IMR-90 (cell line): Measurements from ENCODE around the gene CRACR2B. TPM values are rescaled to one million over a fixed set of nuclear protein-coding genes. Genes with fewer than 3 reads are reported as not detected.

Source experiments
- ATAC-seq: fragments of 200-7000 bp; cut with Tn5 transposase; 2 replicates; pipeline ENCODE4 v1.9.1; 2020; ENCODE audit warnings: low read depth, mild to moderate bottlenecking, moderate library complexity
- BruUV-seq: library from RNA; stranded (reverse); fragments of 400-500 nt; replicated peaks from 2 replicates; lab custom pipeline; 2021; lab: Mats Ljungman, UMichigan
- CTCF ChIA-PET: fragments of 300-600 bp; formaldehyde crosslinking; extraction: SDS; loops from one replicate; lab custom pipeline; 2021; ENCODE audit warnings: antibody characterized with exemption; lab: Yijun Ruan, JAX
- POLR2A ChIA-PET: fragments of 300-600 bp; sonication (Branson Sonifier 250); formaldehyde crosslinking; loops from one replicate; lab custom pipeline; 2022; ENCODE audit warnings: antibody characterized with exemption; ENCODE audit not compliant: unreplicated experiment; lab: Charles Lee
- DNase-seq: peaks from one replicate; pipeline ENCODE4 v3.0.0; 2013
- H2AFZ ChIP-seq: replicated peaks from 2 replicates; pipeline ENCODE3; 2013; ENCODE audit warnings: low read length, mild to moderate bottlenecking; ENCODE audit not compliant: poor library complexity
- H2AK5ac ChIP-seq: 2 replicates; pipeline ENCODE4 v1.6.1; 2013; ENCODE audit warnings: low read depth, low read length, inconsistent platforms
- H2AK9ac ChIP-seq: replicated peaks from 2 replicates; pipeline ENCODE3; 2013; ENCODE audit warnings: mild to moderate bottlenecking, low read depth, low read length, moderate library complexity; ENCODE audit not compliant: poor library complexity
- H2BK120ac ChIP-seq: 2 replicates; pipeline ENCODE4 v1.6.1; 2013; ENCODE audit warnings: low read depth, low read length, inconsistent platforms
- H2BK15ac ChIP-seq: 3 replicates; pipeline ENCODE4 v1.6.1; 2013; ENCODE audit warnings: low read depth, low read length, inconsistent platforms
- H2BK20ac ChIP-seq: 2 replicates; pipeline ENCODE4 v1.6.1; 2013; ENCODE audit warnings: low read depth, mild to moderate bottlenecking, inconsistent platforms, low read length, moderate library complexity
- H2BK5ac ChIP-seq: 2 replicates; pipeline ENCODE4 v1.6.1; 2013; ENCODE audit warnings: mild to moderate bottlenecking, low read depth, low read length, inconsistent platforms; ENCODE audit not compliant: poor library complexity, severe bottlenecking
- H3K14ac ChIP-seq: replicated peaks from 2 replicates; pipeline ENCODE4 v1.6.1; 2013; ENCODE audit warnings: low read depth, low read length, inconsistent platforms
- H3K18ac ChIP-seq: 2 replicates; pipeline ENCODE4 v1.6.1; 2013; ENCODE audit warnings: low read depth, low read length, control low read depth
- H3K23ac ChIP-seq: 2 replicates; pipeline ENCODE4 v1.6.1; 2013; ENCODE audit warnings: low read depth, low read length, inconsistent platforms
- H3K27ac ChIP-seq: 2 replicates; pipeline ENCODE4 v1.5.1; 2013; ENCODE audit warnings: mild to moderate bottlenecking, control low read depth, low read length; ENCODE audit not compliant: insufficient read depth
- H3K27me3 ChIP-seq: 2 replicates; pipeline ENCODE4 v1.6.1; 2013; ENCODE audit warnings: low read length; ENCODE audit not compliant: control insufficient read depth, insufficient read depth
- H3K36me3 ChIP-seq: 2 replicates; pipeline ENCODE4 v1.6.1; 2013; ENCODE audit warnings: low read length, mixed read lengths; ENCODE audit not compliant: control insufficient read depth, insufficient read depth
- H3K4ac ChIP-seq: 2 replicates; pipeline ENCODE4 v1.6.1; 2013; ENCODE audit warnings: low read depth, low read length, inconsistent platforms
- H3K4me1 ChIP-seq: 2 replicates; pipeline ENCODE4 v1.6.1; 2013; ENCODE audit warnings: low read length, mixed read lengths; ENCODE audit not compliant: control insufficient read depth, insufficient read depth
- H3K4me2 ChIP-seq: 2 replicates; pipeline ENCODE4 v1.6.1; 2013; ENCODE audit warnings: low read depth, mild to moderate bottlenecking, control low read depth, low read length, moderate library complexity
- H3K4me3 ChIP-seq: 2 replicates; pipeline ENCODE4 v1.5.1; 2013; ENCODE audit warnings: low read depth, mild to moderate bottlenecking, control low read depth, low read length, moderate library complexity; ENCODE audit not compliant: insufficient read depth
- H3K56ac ChIP-seq: 2 replicates; pipeline ENCODE4 v1.6.1; 2013; ENCODE audit warnings: low read length, inconsistent platforms; ENCODE audit not compliant: insufficient read depth; ENCODE audit errors: extremely low read depth
- H3K79me1 ChIP-seq, 2 experiments: 2 replicates each; pipeline ENCODE4 v1.6.1; 2013; ENCODE audit warnings: low read length in 2 of 2, inconsistent platforms in 1 of 2, low read depth in 1 of 2
- H3K9ac ChIP-seq: 2 replicates; pipeline ENCODE4 v1.6.1; 2013; ENCODE audit warnings: low read depth, low read length, control low read depth
- H3K9me1 ChIP-seq: 2 replicates; pipeline ENCODE4 v1.6.1; 2013; ENCODE audit warnings: low read length, inconsistent platforms; ENCODE audit not compliant: insufficient read depth
- H3K9me3 ChIP-seq: 2 replicates; pipeline ENCODE4 v1.6.1; 2013; ENCODE audit warnings: low read length; ENCODE audit not compliant: control insufficient read depth, insufficient read depth
- H4K20me1 ChIP-seq: 2 replicates; pipeline ENCODE4 v1.6.1; 2013; ENCODE audit warnings: low read length, inconsistent platforms; ENCODE audit not compliant: insufficient read depth
- H4K5ac ChIP-seq: 2 replicates; pipeline ENCODE4 v1.6.1; 2013; ENCODE audit warnings: mild to moderate bottlenecking, low read depth, low read length, control low read depth
- H4K8ac ChIP-seq, 2 experiments: 2 replicates each; pipeline ENCODE4 v1.6.1; 2013; ENCODE audit warnings: low read depth in 2 of 2, low read length in 2 of 2, control low read depth in 1 of 2, inconsistent platforms in 1 of 2
- H4K91ac ChIP-seq: 2 replicates; pipeline ENCODE4 v1.6.1; 2013; ENCODE audit warnings: low read depth, low read length, inconsistent platforms; ENCODE audit not compliant: insufficient read depth
- BHLHE40 ChIP-seq: fragments of 150-350 bp; IDR thresholded peaks from 2 replicates; pipeline ENCODE4 v1.6.1; 2016; ENCODE audit warnings: mild to moderate bottlenecking, low read depth, low read length
- CHD1 ChIP-seq: IDR thresholded peaks from 2 replicates; pipeline ENCODE4 v1.6.1; 2012; ENCODE audit warnings: low read depth, low read length, improper control_type of control experiment
- POLR2A ChIP-seq: IDR thresholded peaks from 2 replicates; pipeline ENCODE4 v1.6.1; 2012; ENCODE audit warnings: mild to moderate bottlenecking, low read depth, low read length
- WGBS, 2 experiments: methylation state at CpG; one replicate each; pipeline versions ENCODE4 v1.1.5 to v1.1.7; 2013; ENCODE audit warnings: missing lambda C conversion rate in 2 of 2; ENCODE audit not compliant: insufficient read length in 1 of 2; ENCODE audit errors: extremely low coverage in 2 of 2; 5-methylcytosine and 5-hydroxymethylcytosine counted together
- dilution Hi-C: fragments of 300-500 bp; cut with HindIII; formaldehyde crosslinking; loops from one replicate; pipeline ENCODE4 v1.14.3; 2018; ENCODE audit warnings: low sequenced_read_pairs; ENCODE audit not compliant: unreplicated experiment
- in situ Hi-C: fragments of 300-500 bp; cut with MboI; formaldehyde crosslinking; loops from 3 replicates; pipeline ENCODE4 v1.14.3; 2019; ENCODE audit warnings: low sequenced_read_pairs, inconsistent platforms, mixed read lengths
- intact Hi-C: fragments of 100-400 bp; cut with micrococcal nuclease; formaldehyde crosslinking; loops from 2 replicates; pipeline ENCODE4 v1.10.0; 2022
- polyA plus RNA-seq, 3 experiments: library from polyadenylated mRNA; depleted of rRNA; stranded (reverse); fragments of >200 nt; gene quantifications; 2 replicates each; pipeline ENCODE4 v1.2.3, GENCODE V29; 2012; ENCODE audit warnings: low replicate concordance in 1 of 3
- total RNA-seq: library from RNA; depleted of rRNA; stranded (reverse); fragments of >200 nt; gene quantifications from 2 replicates; pipeline ENCODE4 v1.2.3, GENCODE V29; 2012

Gene CRACR2B
- total and polyA plus RNA-seq, 2 of the 4 experiments (the other 2 are of a cell fraction), result 0.54 to 2.5 TPM

GRCh38 chr11:825366-826226, 2.1 kb upstream of the CRACR2B start:
- Histone ChIP-seq H3K4me2 (no peak overlapping the region), H3K9me1 (peaks cover 13% of the 10 kb centered on the region), H4K20me1 (peaks cover 33% of the 10 kb centered on the region), H3K14ac (no peak overlapping the region), H2AK9ac (peak overlapping the region; percentile 24), H3K4me3 (no peak overlapping the region), H3K27ac (no peak overlapping the region), H3K36me3 (peaks cover 30% of the 10 kb centered on the region), H2AK5ac (no peak overlapping the region), H2BK120ac (no peak overlapping the region), H3K27me3 (peaks cover 6% of the 10 kb centered on the region; the same call in 1 of the 2 replicates), H4K8ac (no peak overlapping the region), H3K56ac (no peak overlapping the region), H2BK15ac (no peak overlapping the region), H3K9ac (no peak overlapping the region), H3K4ac (no peak overlapping the region), H2AFZ (no peak overlapping the region), H2BK5ac (no peak overlapping the region), H3K9me3 (no peaks in the 10 kb centered on the region), H2BK20ac (no peak overlapping the region), H3K18ac (no peak overlapping the region), H4K91ac (no peak overlapping the region), H3K23ac (no peak overlapping the region), H3K4me1 (peaks cover 23% of the 10 kb centered on the region), H4K5ac (no peak overlapping the region), H3K79me1 (peaks cover 16 to 21% of the 10 kb centered on the region in 2 experiments)
- TF ChIP-seq POLR2A, result peak; percentile 44; the same call in 1 of the 2 replicates
- no peak for TF ChIP-seq CHD1
- TF ChIP-seq BHLHE40, result no peak
- ChIA-PET CTCF (no interaction called here), POLR2A (interaction anchor here (0.6 kb wide), 1 partner anchor 10 kb away, joined by 3 read pairs; no protein-coding TSS in a partner anchor)
- dilution Hi-C loops, result no loop called here
- intact Hi-C loops, result no loop called here
- in situ Hi-C loops, result no loop called here
- ATAC-seq, result no peak
- no TSS peak for BruUV-seq
- 93% methylated on average over 3 of the region's 12 CpGs; no CpG with 5 or more reads in 1 of the 2 experiments for WGBS, 2 experiments
- no peak for DNase-seq
